AG10803 (cell line): ENCODE measurements around the gene LIN7A.

Source experiments
- DNase-seq: peaks from one replicate; pipeline ENCODE4 v3.0.0; 2010; ENCODE audit warnings: low read depth
- H3K4me3 ChIP-seq: 2 replicates; pipeline ENCODE4 v1.5.1; 2011; ENCODE audit warnings: mild to moderate bottlenecking, low read length, control low read depth
- TF ChIP-seq, protein P1 (sequence below): conservative IDR thresholded peaks from 2 replicates; pipeline ENCODE4 v1.5.1; 2011; ENCODE audit warnings: mild to moderate bottlenecking, low read length, control low read depth, inconsistent platforms

The LIN7A gene

DNA sequence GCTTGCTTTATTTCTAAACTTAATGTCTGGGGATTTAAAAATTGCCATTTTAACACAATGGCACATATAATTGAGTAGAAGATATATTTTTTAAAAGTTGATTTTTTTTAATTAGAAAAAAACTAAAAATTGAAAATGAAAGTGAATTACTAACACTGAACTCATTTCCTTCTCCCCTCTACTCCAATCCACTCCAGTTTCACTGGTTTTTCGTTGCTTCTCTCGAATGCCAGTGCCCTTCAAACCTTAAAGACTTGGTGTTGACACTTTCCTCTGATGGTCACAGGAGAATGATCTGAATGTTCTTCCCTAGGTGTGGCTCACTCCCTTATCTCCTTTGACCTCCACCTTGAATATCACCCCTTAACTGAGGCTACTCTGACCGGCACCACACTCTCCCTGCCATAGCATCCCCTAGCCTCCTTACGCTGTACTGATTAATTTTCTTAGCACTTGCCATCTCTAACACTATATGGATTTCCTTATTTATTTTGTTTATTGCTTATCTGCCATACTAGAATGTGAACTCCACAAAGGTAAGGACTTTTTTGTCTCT is 107.1 kb downstream of the LIN7A start:
- TF ChIP-seq, protein P1, sequence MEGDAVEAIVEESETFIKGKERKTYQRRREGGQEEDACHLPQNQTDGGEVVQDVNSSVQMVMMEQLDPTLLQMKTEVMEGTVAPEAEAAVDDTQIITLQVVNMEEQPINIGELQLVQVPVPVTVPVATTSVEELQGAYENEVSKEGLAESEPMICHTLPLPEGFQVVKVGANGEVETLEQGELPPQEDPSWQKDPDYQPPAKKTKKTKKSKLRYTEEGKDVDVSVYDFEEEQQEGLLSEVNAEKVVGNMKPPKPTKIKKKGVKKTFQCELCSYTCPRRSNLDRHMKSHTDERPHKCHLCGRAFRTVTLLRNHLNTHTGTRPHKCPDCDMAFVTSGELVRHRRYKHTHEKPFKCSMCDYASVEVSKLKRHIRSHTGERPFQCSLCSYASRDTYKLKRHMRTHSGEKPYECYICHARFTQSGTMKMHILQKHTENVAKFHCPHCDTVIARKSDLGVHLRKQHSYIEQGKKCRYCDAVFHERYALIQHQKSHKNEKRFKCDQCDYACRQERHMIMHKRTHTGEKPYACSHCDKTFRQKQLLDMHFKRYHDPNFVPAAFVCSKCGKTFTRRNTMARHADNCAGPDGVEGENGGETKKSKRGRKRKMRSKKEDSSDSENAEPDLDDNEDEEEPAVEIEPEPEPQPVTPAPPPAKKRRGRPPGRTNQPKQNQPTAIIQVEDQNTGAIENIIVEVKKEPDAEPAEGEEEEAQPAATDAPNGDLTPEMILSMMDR, result no peak
- DNase-seq, result no peak
- no peak overlapping the region for H3K4me3 ChIP-seq

DNA sequence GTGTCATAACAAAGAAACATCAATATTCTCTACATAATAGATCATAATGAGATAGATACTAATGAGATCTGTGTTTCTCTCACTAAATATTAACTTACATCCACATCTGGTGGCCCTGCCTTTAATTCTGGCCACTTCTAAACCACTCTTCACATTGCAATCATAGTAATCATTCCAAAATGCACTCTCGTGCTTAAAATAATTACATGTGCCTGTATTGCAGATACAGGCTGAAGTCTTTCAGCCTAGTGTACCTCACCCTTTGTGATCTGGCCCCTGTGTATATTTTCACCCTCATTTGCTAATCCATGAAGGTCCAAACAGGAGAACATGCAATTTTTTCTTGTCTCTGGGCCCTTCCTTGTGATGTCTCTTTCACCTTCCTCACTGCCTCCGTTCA is 108.0 kb downstream of the LIN7A start:
- peak; percentile 76 for DNase-seq
- no peak overlapping the region for H3K4me3 ChIP-seq

DNA sequence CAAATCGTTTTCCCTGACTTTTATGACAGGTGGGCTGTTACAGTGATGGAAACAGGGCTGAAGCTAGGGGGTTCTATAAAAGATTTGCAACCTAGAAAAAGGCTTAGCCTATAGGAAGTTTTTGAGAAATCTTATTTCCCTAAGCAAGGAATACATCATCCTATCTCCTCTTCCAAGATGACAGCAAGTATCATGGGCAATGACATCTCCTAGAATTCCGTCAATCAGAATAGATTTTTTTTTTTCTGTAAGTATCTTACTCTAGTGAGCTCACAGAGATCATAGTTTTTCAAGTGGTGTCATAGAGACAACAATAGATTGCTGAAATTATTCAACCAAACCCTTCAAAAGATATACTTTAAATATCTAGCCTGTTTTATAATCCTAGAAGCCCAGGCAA is 112.2 kb downstream of the LIN7A start:
- TF ChIP-seq, protein P1, result no peak
- H3K4me3 ChIP-seq, result no peak overlapping the region
- no peak for DNase-seq

More for the DNA sequence above, 108.0 kb downstream of the LIN7A start:
- TF ChIP-seq, protein P1, result no peak

DNA sequence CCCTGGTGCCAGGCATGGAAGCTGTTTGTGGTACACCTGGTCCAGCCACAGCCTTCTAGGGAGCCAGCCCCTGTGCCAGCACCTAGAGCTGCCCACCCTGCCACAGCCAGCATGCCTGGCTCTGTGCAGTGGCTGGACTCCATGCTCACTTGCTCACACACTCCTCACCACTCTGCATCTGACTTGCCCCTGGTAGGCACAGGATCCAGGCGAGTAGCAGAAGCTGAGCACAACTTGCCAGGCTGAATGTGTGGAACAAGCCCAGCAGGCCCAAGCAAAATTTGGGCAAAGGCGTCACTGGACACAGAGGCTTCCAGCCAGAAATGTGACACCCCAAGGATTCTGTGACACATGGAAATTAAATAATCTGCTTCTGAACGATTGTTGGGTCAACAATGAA is 114.3 kb downstream of the LIN7A start:
- no peak for DNase-seq
- TF ChIP-seq, protein P1, result no peak
- H3K4me3 ChIP-seq, result no peak overlapping the region

DNA sequence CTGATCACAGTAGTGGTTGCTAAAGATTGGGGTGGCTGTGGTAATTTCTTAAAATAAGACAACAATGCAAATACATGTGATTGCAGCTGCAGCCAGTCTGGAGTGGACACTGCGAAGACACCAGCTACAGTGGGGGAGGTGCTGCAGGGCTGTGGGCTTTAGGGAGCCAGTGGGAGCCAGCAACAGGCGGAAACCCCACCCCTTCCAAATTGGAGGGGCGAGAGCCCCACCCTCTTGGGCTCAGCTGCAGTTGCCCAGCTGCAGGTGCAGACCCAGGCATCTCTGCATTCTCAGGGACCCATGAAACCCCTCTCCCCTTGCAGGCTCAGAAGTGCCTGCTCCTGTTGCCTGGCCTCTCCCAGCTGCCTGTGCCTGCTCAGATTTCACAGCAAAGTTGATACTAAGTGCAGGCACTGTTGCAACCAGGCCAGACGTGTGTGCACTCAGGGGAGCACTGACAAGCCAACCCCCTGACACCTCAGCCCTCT is 116.2 kb downstream of the LIN7A start:
- TF ChIP-seq, protein P1, result no peak
- no peak for DNase-seq
- no peak overlapping the region for H3K4me3 ChIP-seq

DNA sequence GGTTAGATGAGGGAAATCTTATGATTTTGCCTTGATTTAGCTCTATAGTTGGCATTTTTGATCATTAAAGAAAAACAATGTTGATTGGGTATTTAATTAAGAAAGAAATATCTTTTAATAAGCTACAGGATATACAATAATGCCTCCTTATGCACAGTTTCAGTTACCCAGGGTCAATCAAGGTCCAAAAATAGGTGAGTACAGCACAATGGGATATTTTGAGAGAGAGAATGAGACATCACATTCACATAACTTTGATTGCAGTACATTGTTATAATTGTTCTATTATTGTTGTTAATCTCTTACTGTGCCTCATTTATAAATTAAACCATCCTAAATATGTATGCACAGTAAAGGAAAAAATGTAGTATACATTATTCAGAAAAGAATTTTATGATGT is 118.9 kb downstream of the LIN7A start:
- TF ChIP-seq, protein P1, result no peak
- DNase-seq, result no peak
- no peak overlapping the region for H3K4me3 ChIP-seq

DNA sequence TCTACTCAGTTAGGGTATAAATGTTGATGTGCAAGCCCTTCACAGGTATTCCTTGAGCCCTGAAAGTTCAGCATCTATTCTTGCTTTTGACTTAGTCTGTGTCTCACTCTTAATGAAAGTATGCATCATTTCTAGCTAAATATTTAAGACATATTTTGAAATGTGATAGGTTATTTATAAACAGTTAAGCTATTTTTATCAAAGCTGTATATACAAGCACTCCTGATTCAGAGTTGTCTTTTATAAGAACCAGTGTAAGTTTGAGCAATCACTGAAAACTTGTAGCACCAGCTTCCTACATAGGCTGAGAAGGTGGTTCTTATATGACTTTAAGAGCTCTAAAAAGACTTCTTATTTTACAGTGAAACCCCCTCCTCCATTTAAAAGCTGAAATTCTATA is 122.4 kb downstream of the LIN7A start:
- DNase-seq, result no peak
- no peak overlapping the region for H3K4me3 ChIP-seq
- TF ChIP-seq, protein P1, result no peak
